Tibial nerve (tissue), 4 donors: ENCODE data around the gene SLC25A27. TPM values are rescaled to one million over a fixed set of nuclear protein-coding genes. Genes with fewer than 3 reads are reported as not detected.

Experiments
- DNase-seq, 2 donors: peaks; one replicate each; pipeline ENCODE4 v3.0.0-alpha.2; 2019; ENCODE audit warnings: low spot score in 2 of 2
- H3K27ac ChIP-seq, 4 donors: fragments of 200-600 bp; sonication (generic) in 3 of 4; one replicate each; pipeline ENCODE4 v1.5.1; 2017 to 2019; ENCODE audit warnings: mild to moderate bottlenecking in 1 of 4
- H3K27me3 ChIP-seq, 2 donors: fragments of 200-600 bp; sonication (generic) in 1 of 2; one replicate each; pipeline versions ENCODE4 v1.5.1 to v1.6.0; 2017 to 2019
- H3K36me3 ChIP-seq, 3 donors: fragments of 200-600 bp; sonication (generic); one replicate each; pipeline ENCODE4 v1.5.1; 2018 to 2019
- H3K4me1 ChIP-seq, 4 donors: fragments of 200-600 bp; sonication (generic) in 3 of 4; one replicate each; pipeline ENCODE4 v1.5.1; 2017 to 2019
- H3K4me3 ChIP-seq, 4 donors: fragments of 200-600 bp; sonication (generic) in 3 of 4; one replicate each; pipeline ENCODE4 v1.5.1; 2017 to 2019; ENCODE audit warnings: mild to moderate bottlenecking in 1 of 4, moderate library complexity in 1 of 4
- H3K9me3 ChIP-seq, 4 donors: fragments of 200-600 bp; sonication (generic) in 3 of 4; one replicate each; pipeline ENCODE4 v1.5.1; 2017 to 2019
- EP300 ChIP-seq, 2 donors: sonication (generic); formaldehyde crosslinking; IDR thresholded peaks; one replicate each; pipeline ENCODE4 v1.6.1; 2017; ENCODE audit warnings: antibody characterized with exemption in 2 of 2, mild to moderate bottlenecking in 1 of 2
- POLR2A ChIP-seq, 2 donors: fragments of 450-650 bp; IDR thresholded peaks; one replicate each; pipeline ENCODE4 v1.6.1; 2017; ENCODE audit warnings: antibody characterized with exemption in 2 of 2, mild to moderate bottlenecking in 2 of 2, moderate library complexity in 2 of 2
- WGBS, 2 donors: methylation state at CpG; one replicate each; pipeline ENCODE4 v1.1.5; 2018; 5-methylcytosine and 5-hydroxymethylcytosine counted together
- total RNA-seq, 4 donors: library from RNA; depleted of rRNA; stranded (reverse); fragments of >200 nt; gene quantifications; one replicate each; pipeline ENCODE4 v1.1.0, GENCODE V29; 2016
- TF ChIP-seq, protein P1 (sequence below), 5 experiments: fragments of 200-600 bp in 3 of 5; fragments of 450-650 bp in 2 of 5; sonication (generic) in 3 of 5; IDR thresholded peaks; one replicate each; pipeline ENCODE4 v1.5.1; 2016 to 2019; ENCODE audit warnings: antibody characterized with exemption in 5 of 5, mild to moderate bottlenecking in 3 of 5, moderate library complexity in 2 of 5

SLC25A27 gene
- total RNA-seq, 4 donors from 2014 or later, result 42.2 to 57.8 (median 50.8) TPM

DNA sequence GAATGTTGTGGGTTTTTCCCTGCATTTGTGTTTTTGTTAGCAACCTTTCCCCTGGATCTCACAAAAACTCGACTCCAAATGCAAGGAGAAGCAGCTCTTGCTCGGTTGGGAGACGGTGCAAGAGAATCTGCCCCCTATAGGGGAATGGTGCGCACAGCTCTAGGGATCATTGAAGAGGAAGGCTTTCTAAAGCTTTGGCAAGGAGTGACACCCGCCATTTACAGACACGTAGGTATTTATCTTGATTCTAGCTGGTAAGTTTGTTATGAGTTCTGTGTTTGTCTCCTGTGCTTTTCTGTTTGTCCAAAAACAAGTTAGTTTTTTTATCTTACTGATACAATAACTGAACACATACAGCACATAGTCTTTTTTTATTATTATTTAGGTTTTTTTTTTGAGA lies 3.0 kb downstream of the SLC25A27 start:
- Histone ChIP-seq H3K27me3 (no peaks in the 10 kb centered on the region), H3K36me3 (peaks cover 0 to 8% (median 0%) of the 10 kb centered on the region in 3 donors), H3K4me1 (peaks cover 0 to 29% (median 11%) of the 10 kb centered on the region in 4 donors), H3K4me3 (no peak overlapping the region), H3K9me3 (no peaks in the 10 kb centered on the region), H3K27ac (no peak overlapping the region)
- 64 to 67% methylated on average over 6 of the region's 6 CpGs for WGBS, 2 donors
- no peak for DNase-seq
- no peak for TF ChIP-seq POLR2A (IDR thresholded peaks at IDR 0.05)

DNA sequence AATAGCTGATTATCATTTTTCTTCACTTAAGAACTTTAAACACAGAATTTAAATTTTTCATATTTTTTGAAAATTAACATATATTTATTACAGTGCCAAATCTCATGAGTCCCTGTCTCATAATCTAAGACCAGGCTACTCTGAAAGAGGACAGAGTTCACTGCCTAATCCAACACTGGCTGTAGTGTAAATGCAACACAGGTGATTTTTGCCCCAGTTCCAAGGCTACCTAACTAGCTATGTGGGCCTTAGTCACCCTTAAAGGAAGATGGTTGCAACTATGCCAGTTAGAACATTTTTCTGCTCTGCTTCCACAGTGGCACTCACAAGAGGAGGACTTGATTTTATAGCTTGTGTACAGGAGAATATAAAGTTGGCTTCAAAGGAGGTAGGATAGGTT lies 4.9 kb downstream of the SLC25A27 start:
- H3K9me3 ChIP-seq, result no peaks in the 10 kb centered on the region
- H3K27me3 ChIP-seq, result no peaks in the 10 kb centered on the region
- DNase-seq, result no peak
- peaks cover 0 to 17% (median 7%) of the 10 kb centered on the region in 4 donors for H3K4me1 ChIP-seq
- no peak overlapping the region for H3K4me3 ChIP-seq
- TF ChIP-seq, protein P1, sequence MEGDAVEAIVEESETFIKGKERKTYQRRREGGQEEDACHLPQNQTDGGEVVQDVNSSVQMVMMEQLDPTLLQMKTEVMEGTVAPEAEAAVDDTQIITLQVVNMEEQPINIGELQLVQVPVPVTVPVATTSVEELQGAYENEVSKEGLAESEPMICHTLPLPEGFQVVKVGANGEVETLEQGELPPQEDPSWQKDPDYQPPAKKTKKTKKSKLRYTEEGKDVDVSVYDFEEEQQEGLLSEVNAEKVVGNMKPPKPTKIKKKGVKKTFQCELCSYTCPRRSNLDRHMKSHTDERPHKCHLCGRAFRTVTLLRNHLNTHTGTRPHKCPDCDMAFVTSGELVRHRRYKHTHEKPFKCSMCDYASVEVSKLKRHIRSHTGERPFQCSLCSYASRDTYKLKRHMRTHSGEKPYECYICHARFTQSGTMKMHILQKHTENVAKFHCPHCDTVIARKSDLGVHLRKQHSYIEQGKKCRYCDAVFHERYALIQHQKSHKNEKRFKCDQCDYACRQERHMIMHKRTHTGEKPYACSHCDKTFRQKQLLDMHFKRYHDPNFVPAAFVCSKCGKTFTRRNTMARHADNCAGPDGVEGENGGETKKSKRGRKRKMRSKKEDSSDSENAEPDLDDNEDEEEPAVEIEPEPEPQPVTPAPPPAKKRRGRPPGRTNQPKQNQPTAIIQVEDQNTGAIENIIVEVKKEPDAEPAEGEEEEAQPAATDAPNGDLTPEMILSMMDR (IDR thresholded peaks at IDR 0.05), result no peak
- TF ChIP-seq EP300 (IDR thresholded peaks at IDR 0.05) (no peak), POLR2A (IDR thresholded peaks at IDR 0.05) (no peak)
- no peak overlapping the region for H3K27ac ChIP-seq
- peaks cover 0 to 15% (median 0%) of the 10 kb centered on the region in 3 donors for H3K36me3 ChIP-seq

DNA sequence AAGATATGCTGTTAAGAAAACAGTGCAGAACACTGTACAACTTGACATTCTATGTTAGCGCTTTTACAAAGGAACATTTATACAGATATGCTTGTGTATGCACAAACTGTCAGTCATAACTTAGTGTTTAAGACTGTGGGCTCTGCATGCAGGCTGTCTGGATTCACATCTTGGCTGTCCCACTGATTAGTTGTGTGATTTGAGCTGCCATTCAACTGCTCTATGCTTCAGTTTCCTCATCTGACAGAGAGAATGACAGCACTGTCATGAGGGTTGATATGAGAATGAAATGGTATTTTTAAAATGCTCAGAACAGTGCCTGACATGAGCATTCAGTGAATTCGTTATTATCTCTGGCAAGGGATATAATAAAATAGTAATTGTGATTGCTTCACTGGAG lies 8.7 kb downstream of the SLC25A27 start:
- DNase-seq, result no peak
- Histone ChIP-seq H3K4me1 (no peaks in the 10 kb centered on the region), H3K36me3 (peaks cover 0 to 44% (median 0%) of the 10 kb centered on the region in 3 donors), H3K9me3 (no peaks in the 10 kb centered on the region), H3K4me3 (no peak overlapping the region), H3K27ac (no peak overlapping the region), H3K27me3 (no peaks in the 10 kb centered on the region)
- 57 to 65% methylated on average over 2 of the region's 2 CpGs for WGBS, 2 donors
- TF ChIP-seq EP300 (IDR thresholded peaks at IDR 0.05) (no peak), POLR2A (IDR thresholded peaks at IDR 0.05) (no peak)
- TF ChIP-seq, protein P1 (IDR thresholded peaks at IDR 0.05), result no peak

DNA sequence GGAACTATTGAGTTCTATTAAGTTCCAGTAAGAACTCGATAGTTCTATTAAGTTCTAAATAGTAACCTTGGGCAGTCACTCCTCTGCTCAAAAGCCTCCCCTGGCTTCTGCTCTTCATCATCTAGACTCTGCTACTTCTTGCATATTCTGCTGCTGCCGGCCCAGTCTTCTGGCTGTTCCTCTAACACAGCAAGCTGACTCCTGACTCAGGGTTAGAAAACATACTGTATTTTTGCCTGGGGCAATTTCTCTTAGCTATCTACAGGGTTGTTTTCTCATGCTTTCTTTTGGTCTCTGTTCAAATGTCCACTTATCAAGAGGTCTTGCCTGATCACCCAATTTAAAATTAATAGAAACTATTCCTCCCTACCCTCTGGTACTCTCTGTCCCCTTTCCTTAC lies 14.6 kb downstream of the SLC25A27 start:
- Histone ChIP-seq H3K27me3 (no peaks in the 10 kb centered on the region), H3K36me3 (peaks cover 0 to 81% (median 0%) of the 10 kb centered on the region in 3 donors), H3K4me3 (no peak overlapping the region), H3K4me1 (no peaks in the 10 kb centered on the region), H3K27ac (no peak overlapping the region), H3K9me3 (no peaks in the 10 kb centered on the region)
- WGBS, 2 donors, result 91 to 97% methylated on average over 2 of the region's 2 CpGs
- DNase-seq, result no peak
- TF ChIP-seq POLR2A (IDR thresholded peaks at IDR 0.05), result no peak
- TF ChIP-seq, protein P1 (IDR thresholded peaks at IDR 0.05), result no peak
- no peak for TF ChIP-seq EP300 (IDR thresholded peaks at IDR 0.05)

DNA sequence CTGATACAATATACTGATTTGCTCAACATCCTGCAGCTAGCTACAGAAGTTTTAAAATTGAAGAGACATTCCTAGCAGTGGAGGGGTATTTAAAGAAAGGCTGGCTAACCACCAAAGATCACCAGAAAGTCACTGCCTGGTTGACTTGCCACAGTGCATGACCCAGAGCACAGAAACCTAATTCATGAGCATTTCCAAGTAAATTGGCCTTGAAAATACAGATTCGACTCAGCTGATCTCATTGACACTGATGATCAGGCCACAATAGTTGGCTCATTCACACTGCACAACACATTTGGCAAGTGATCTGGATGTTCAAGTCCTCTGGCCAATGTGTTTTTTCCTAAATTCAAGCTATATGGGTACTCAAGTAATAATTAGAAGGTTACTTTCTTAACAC lies 21.6 kb downstream of the SLC25A27 start:
- TF ChIP-seq POLR2A (IDR thresholded peaks at IDR 0.05) (no peak), EP300 (IDR thresholded peaks at IDR 0.05) (no peak)
- TF ChIP-seq, protein P1 (IDR thresholded peaks at IDR 0.05), result no peak
- 39 to 59% methylated on average over 1 of the region's 1 CpG for WGBS, 2 donors
- no peaks in the 10 kb centered on the region for H3K27me3 ChIP-seq

More for the DNA sequence above, 21.6 kb downstream of the SLC25A27 start:
- H3K27ac ChIP-seq, result no peak overlapping the region
- no peak overlapping the region for H3K4me3 ChIP-seq
- no peaks in the 10 kb centered on the region for H3K9me3 ChIP-seq
- no peaks in the 10 kb centered on the region for H3K4me1 ChIP-seq
- peaks cover 0 to 64% (median 0%) of the 10 kb centered on the region in 3 donors for H3K36me3 ChIP-seq
- no peak for DNase-seq
